Kidney epithelial cell (primary cell): Measurements from ENCODE around the gene C1orf198. TPM values are rescaled to one million over a fixed set of nuclear protein-coding genes. Genes with fewer than 3 reads are reported as not detected.

Experiments
- DNase-seq: peaks from one replicate; pipeline ENCODE4 v3.0.0-alpha.2; 2010; ENCODE audit warnings: low read depth
- H3K27me3 ChIP-seq: 2 replicates; pipeline ENCODE4 v1.6.0; 2011; ENCODE audit warnings: low read length; ENCODE audit not compliant: control insufficient read depth, insufficient read depth
- H3K36me3 ChIP-seq: 2 replicates; pipeline ENCODE4 v1.5.1; 2011; ENCODE audit warnings: low read length; ENCODE audit not compliant: control insufficient read depth, insufficient read depth
- H3K4me3 ChIP-seq: 2 replicates; pipeline ENCODE4 v1.5.1; 2011; ENCODE audit warnings: low read depth, mild to moderate bottlenecking, control low read depth, low read length
- total RNA-seq: library from RNA; depleted of rRNA; stranded (reverse); fragments of >200 nt; gene quantifications from 2 replicates; pipeline ENCODE4 v1.2.3, GENCODE V29; 2015
- TF ChIP-seq, protein P1 (sequence below): IDR thresholded peaks from 2 replicates; pipeline ENCODE4 v1.5.1; 2011; ENCODE audit warnings: mild to moderate bottlenecking, moderate library complexity, low read length, control low read depth, inconsistent platforms; ENCODE audit not compliant: insufficient read depth, poor library complexity, severe bottlenecking

Gene C1orf198
- total RNA-seq, 1 donor from 2014 or later, result 68.6 TPM

DNA sequence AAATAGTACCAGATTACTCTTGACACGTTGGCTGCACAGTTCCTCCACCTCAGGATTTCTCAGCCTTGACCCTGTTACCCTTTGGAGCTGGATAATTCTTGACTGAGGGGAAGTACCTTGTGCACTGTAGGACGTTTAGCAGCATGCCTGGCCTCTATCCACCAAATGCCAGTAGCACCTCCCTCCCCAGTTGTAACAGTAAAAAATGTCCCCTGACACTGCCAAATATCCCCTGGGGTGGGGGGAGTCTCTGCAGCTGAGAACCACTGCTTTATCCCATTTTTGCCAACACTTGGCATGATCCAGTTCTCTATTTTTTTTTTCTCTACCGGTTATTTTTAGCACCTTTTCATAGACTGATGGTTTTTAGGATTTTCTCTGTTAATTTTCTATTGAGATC is 34.0 kb downstream of the C1orf198 start:
- no peak for DNase-seq
- Histone ChIP-seq H3K4me3 (no peak overlapping the region), H3K36me3 (no peaks in the 10 kb centered on the region), H3K27me3 (no peaks in the 10 kb centered on the region)
- TF ChIP-seq, protein P1, sequence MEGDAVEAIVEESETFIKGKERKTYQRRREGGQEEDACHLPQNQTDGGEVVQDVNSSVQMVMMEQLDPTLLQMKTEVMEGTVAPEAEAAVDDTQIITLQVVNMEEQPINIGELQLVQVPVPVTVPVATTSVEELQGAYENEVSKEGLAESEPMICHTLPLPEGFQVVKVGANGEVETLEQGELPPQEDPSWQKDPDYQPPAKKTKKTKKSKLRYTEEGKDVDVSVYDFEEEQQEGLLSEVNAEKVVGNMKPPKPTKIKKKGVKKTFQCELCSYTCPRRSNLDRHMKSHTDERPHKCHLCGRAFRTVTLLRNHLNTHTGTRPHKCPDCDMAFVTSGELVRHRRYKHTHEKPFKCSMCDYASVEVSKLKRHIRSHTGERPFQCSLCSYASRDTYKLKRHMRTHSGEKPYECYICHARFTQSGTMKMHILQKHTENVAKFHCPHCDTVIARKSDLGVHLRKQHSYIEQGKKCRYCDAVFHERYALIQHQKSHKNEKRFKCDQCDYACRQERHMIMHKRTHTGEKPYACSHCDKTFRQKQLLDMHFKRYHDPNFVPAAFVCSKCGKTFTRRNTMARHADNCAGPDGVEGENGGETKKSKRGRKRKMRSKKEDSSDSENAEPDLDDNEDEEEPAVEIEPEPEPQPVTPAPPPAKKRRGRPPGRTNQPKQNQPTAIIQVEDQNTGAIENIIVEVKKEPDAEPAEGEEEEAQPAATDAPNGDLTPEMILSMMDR, result no peak

DNA sequence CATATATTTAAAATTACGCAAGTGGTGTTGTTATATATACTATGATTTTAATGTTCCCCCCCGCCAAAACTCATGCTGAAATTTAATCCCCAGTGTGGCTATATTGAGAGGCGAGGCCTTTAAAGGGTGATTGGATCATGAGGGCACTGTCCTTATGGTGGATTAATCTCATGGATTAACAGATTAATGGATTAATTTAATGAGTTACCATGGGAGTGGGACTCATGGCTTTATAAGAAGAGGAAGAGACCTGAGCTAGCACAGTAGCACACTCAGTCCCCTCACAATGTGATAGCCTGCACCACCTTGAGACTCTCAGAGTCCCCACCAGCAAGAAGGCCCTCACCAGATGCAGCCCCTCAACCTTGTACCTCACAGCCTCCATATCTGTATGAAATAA is 34.8 kb downstream of the C1orf198 start:
- Histone ChIP-seq H3K27me3 (no peaks in the 10 kb centered on the region), H3K36me3 (no peaks in the 10 kb centered on the region), H3K4me3 (no peak overlapping the region)
- DNase-seq, result no peak
- TF ChIP-seq, protein P1, result no peak

DNA sequence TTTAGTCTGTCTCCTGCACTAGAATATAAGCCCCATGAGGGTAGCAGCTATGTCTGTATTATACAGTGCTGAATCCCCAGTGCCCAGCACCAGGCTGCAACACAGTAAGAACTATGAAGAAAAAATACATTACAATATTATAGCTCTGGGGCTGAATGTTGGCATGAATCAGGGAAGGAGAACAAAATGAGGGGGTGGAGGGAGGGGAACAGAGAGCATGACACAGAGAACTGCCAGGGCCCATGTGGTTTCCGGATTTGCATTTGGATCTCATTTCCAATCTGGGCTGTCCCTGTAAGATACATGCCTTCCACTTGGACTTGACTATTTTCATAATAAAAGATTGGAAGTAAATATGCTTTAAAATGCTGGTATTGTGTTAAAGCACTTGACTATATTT is 35.8 kb downstream of the C1orf198 start:
- Histone ChIP-seq H3K36me3 (no peaks in the 10 kb centered on the region), H3K27me3 (no peaks in the 10 kb centered on the region), H3K4me3 (no peak overlapping the region)
- DNase-seq, result no peak
- TF ChIP-seq, protein P1, result no peak

DNA sequence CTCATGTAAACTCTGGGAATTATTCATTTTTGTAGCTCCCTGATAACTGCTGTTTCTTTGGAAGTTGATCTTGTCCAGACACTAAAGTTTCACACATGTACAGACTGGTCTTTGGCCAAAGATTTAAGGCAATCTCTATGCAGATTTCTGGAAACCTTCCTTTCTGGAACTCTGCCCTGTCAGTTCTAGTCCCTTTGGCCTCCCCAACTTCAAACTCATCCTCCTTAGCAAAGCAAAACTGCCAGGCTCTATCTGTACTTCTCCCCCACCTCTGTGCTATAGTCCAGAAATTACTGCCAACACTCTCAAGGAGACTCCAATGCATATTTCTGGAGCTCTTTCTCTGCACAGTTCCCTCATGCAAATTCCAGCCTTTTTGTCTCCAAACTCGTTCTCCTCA is 36.5 kb downstream of the C1orf198 start:
- no peak for DNase-seq
- TF ChIP-seq, protein P1, result no peak
- Histone ChIP-seq H3K36me3 (no peaks in the 10 kb centered on the region), H3K27me3 (no peaks in the 10 kb centered on the region), H3K4me3 (no peak overlapping the region)

DNA sequence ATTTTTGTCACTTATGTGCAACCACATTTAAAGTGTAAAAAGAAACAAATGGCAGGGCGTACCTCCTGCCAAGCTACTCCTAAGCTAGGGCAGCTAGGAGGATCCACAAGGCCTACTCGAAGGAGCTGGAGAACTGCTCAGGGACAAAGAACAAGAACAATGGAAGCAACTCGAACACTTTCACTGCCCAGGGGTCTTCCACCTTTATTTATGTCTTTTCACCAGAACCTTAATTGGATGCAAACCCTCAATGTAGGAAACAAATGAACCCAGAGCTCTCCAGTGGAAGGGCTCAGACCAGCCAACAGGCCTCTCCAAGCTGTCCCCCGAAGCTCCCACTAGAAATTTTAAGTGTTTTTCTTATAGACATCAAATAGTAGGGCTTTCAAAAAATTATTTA is 39.9 kb downstream of the C1orf198 start:
- Histone ChIP-seq H3K4me3 (no peak overlapping the region), H3K27me3 (no peaks in the 10 kb centered on the region), H3K36me3 (no peaks in the 10 kb centered on the region)
- TF ChIP-seq, protein P1, result no peak
- no peak for DNase-seq

DNA sequence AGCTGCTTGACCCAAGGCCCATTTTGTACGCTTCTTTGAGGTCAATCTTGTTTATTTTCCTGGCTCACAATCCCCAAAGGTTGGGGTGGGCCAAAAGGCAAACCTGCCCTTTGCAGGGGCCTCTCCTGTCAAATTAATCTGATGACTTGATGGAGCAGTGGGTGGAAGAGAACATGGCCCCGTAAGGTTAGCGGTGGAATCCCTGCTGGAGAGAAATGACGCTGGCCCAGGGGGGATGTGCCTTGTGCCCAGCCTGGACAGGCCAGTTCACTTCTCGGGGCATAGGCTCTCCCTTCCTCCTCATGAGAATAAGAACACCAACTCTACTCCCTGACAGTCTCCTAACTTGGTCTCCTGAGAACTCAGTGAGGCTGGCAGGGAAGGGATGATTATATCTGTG is 40.5 kb downstream of the C1orf198 start:
- DNase-seq, result no peak
- TF ChIP-seq, protein P1, result no peak
- Histone ChIP-seq H3K4me3 (no peak overlapping the region), H3K27me3 (no peaks in the 10 kb centered on the region), H3K36me3 (no peaks in the 10 kb centered on the region)
